Tibial artery (tissue), 4 donors: Measurements from ENCODE around the gene PNLDC1.
"Not testable (repeated sequence)": the region's sequence is repeated elsewhere in the genome, so short reads cannot be mapped to it uniquely, and the experiment has no call there.

Source experiments
- DNase-seq, 2 donors: peaks; one replicate each; pipeline ENCODE4 v3.0.0-alpha.2; 2019
- H3K27ac ChIP-seq, 2 donors: fragments of 200-600 bp; sonication (generic) in 1 of 2; 1 replicate in 1 of 2; 2 replicates in 1 of 2; pipeline ENCODE4 v1.5.1; 2018 to 2019; ENCODE audit warnings: mild to moderate bottlenecking in 1 of 2
- H3K27me3 ChIP-seq, 2 donors: fragments of 200-600 bp; sonication (generic) in 1 of 2; one replicate each; pipeline versions ENCODE4 v1.5.1 to v1.6.0; 2016 to 2019
- H3K36me3 ChIP-seq, 3 donors: fragments of 200-600 bp; sonication (generic) in 2 of 3; one replicate each; pipeline ENCODE4 v1.5.1; 2016 to 2019; ENCODE audit warnings: mild to moderate bottlenecking in 2 of 3
- H3K4me1 ChIP-seq, 4 donors: fragments of 200-600 bp; sonication (generic) in 2 of 4; 1 replicate in 3 of 4; 2 replicates in 1 of 4; pipeline ENCODE4 v1.5.1; 2016 to 2019
- H3K4me3 ChIP-seq, 2 donors: fragments of 200-600 bp; sonication (generic) in 1 of 2; 1 replicate in 1 of 2; 2 replicates in 1 of 2; pipeline ENCODE4 v1.5.1; 2018 to 2019; ENCODE audit warnings: mild to moderate bottlenecking in 2 of 2
- H3K9me3 ChIP-seq, 3 donors: fragments of 200-600 bp; sonication (generic) in 1 of 3; one replicate each; pipeline ENCODE4 v1.5.1; 2016 to 2019
- CTCF ChIP-seq, 2 experiments: fragments of 200-600 bp in 1 of 2; fragments of 450-650 bp in 1 of 2; IDR thresholded peaks; one replicate each; pipeline ENCODE4 v1.5.1; 2017 to 2019; ENCODE audit warnings: antibody characterized with exemption in 2 of 2, mild to moderate bottlenecking in 1 of 2, moderate library complexity in 1 of 2
- intact Hi-C: fragments of 100-400 bp; cut with DNase I; formaldehyde crosslinking; loops from one replicate; pipeline ENCODE4 v1.15.0; 2023; ENCODE audit warnings: low total_unique reads

Gene PNLDC1

GRCh38 chr6:159788753-159789376 lies 11.2 kb upstream of the PNLDC1 start:
- Histone ChIP-seq H3K27ac (peak overlapping the region; percentile 96 to 98), H3K9me3 (no peaks in the 10 kb centered on the region), H3K27me3 (no peaks in the 10 kb centered on the region), H3K4me3 (peak overlapping the region; percentile 80 to 92), H3K36me3 (peaks cover 36 to 48% (median 40%) of the 10 kb centered on the region in 3 donors), H3K4me1 (peaks cover 0 to 69% (median 44%) of the 10 kb centered on the region in 4 donors)
- no peak for TF ChIP-seq CTCF (IDR thresholded peaks at IDR 0.05)
- intact Hi-C loops = loop anchor here (2.0 kb wide), 1 partner anchor 62 kb away; the partner anchor contains the start of gene WTAP
- peak; percentile 49 to 75 for DNase-seq

GRCh38 chr6:159789377-159790148 lies 10.5 kb upstream of the PNLDC1 start, which contains the start of gene TCP1:
TCP1 (minus strand) TSS chr6:159789602; CDS start chr6:159789468, 134 bp downstream.
- H3K4me1 ChIP-seq = peaks cover 0 to 72% (median 47%) of the 10 kb centered on the region in 4 donors
- intact Hi-C loops = loop anchor here (2.0 to 5.0 kb wide), 4 partner anchors 43 to 178 kb away; partner anchors contain the start of genes IGF2R, SOD2 and WTAP
- H3K9me3 ChIP-seq = no peaks in the 10 kb centered on the region
- H3K4me3 ChIP-seq = peak within 1 kb of the TSS; percentile 80 to 92
- no peak for TF ChIP-seq CTCF (IDR thresholded peaks at IDR 0.05)
- peak; percentile 100 for DNase-seq
- H3K36me3 ChIP-seq = peaks cover 29 to 48% (median 33%) of the 10 kb centered on the region in 3 donors
- H3K27ac ChIP-seq = peak within 1 kb of the TSS; percentile 96 to 98
- H3K27me3 ChIP-seq = no peaks in the 10 kb centered on the region

GRCh38 chr6:159790149-159790955 lies 9.7 kb upstream of the PNLDC1 start, which contains the start of gene MRPL18:
MRPL18 (plus strand) TSS chr6:159790467; CDS start chr6:159790588, 121 bp downstream.
- Histone ChIP-seq H3K4me3 (peak within 1 kb of the TSS; percentile 80 to 92), H3K4me1 (peaks cover 0 to 70% (median 47%) of the 10 kb centered on the region in 4 donors), H3K36me3 (peaks cover 21 to 44% (median 25%) of the 10 kb centered on the region in 3 donors), H3K9me3 (no peaks in the 10 kb centered on the region), H3K27ac (peak within 1 kb of the TSS; percentile 96 to 98), H3K27me3 (no peaks in the 10 kb centered on the region)
- no peak for TF ChIP-seq CTCF (IDR thresholded peaks at IDR 0.05)
- DNase-seq = peak; percentile 96 to 98
- intact Hi-C loops = loop anchor here (2.0 to 5.0 kb wide), 3 partner anchors 42 to 177 kb away; partner anchors contain the start of genes IGF2R and SOD2

GRCh38 chr6:159790956-159791598 lies 9.0 kb upstream of the PNLDC1 start:
- TF ChIP-seq CTCF (IDR thresholded peaks at IDR 0.05) = no peak
- H3K36me3 ChIP-seq = peaks cover 14 to 42% (median 19%) of the 10 kb centered on the region in 3 donors
- H3K27me3 ChIP-seq = no peaks in the 10 kb centered on the region
- DNase-seq = no peak
- H3K27ac ChIP-seq = peak overlapping the region; percentile 96 to 98
- peaks cover 0 to 63% (median 45%) of the 10 kb centered on the region in 4 donors for H3K4me1 ChIP-seq
- intact Hi-C loops = loop anchor here (2.0 to 5.0 kb wide), 3 partner anchors 41 to 176 kb away; partner anchors contain the start of genes IGF2R and SOD2
- peak overlapping the region; percentile 80 to 92 for H3K4me3 ChIP-seq
- no peaks in the 10 kb centered on the region for H3K9me3 ChIP-seq

GRCh38 chr6:159794976-159795375 lies 5.1 kb upstream of the PNLDC1 start:
- peaks cover 0 to 40% (median 27%) of the 10 kb centered on the region in 4 donors for H3K4me1 ChIP-seq
- not testable (repeated sequence) for H3K4me3 ChIP-seq, DNase-seq, H3K27ac ChIP-seq, H3K9me3 ChIP-seq, H3K27me3 ChIP-seq
- intact Hi-C loops = loop anchor here (5.0 kb wide), 3 partner anchors 37 to 172 kb away; partner anchors contain the start of gene IGF2R
- H3K36me3 ChIP-seq = peaks cover 12 to 69% (median 45%) of the 10 kb centered on the region in 3 donors
